ENCODE results near the gene IFNL1.
A peak's percentile ranks its signal among the peaks of the same experiment; 100 is the strongest.
"Not testable (repeated sequence)": the region's sequence is repeated elsewhere in the genome, so short reads cannot be mapped to it uniquely, and the experiment has no call there.

The IFNL1 gene

GRCh38 chr19:39264306-39265290 is 31.6 kb upstream of the IFNL1 start:
- peaks cover 7% of the 10 kb centered on the region for H3K4me1 Mint-ChIP-seq
- H3K9me3 Mint-ChIP-seq = no peaks in the 10 kb centered on the region
- no peak overlapping the region for H3K4me3 Mint-ChIP-seq
- no peaks in the 10 kb centered on the region for H3K36me3 Mint-ChIP-seq
- H3K27me3 Mint-ChIP-seq = peaks cover 23% of the 10 kb centered on the region
- no peak overlapping the region for H3K27ac Mint-ChIP-seq

GRCh38 chr19:39265321-39265916 is 30.8 kb upstream of the IFNL1 start:
- Mint-ChIP-seq H3K27me3 (peaks cover 26% of the 10 kb centered on the region), H3K4me1 (peaks cover 7% of the 10 kb centered on the region), H3K27ac (no peak overlapping the region), H3K4me3 (no peak overlapping the region), H3K36me3 (no peaks in the 10 kb centered on the region), H3K9me3 (no peaks in the 10 kb centered on the region)

GRCh38 chr19:39268085-39268484 is 28.1 kb upstream of the IFNL1 start, which contains the start of gene IFNL2:
IFNL2 (plus strand) TSS chr19:39268396; CDS start chr19:39268569, 173 bp downstream.
- H3K36me3 Mint-ChIP-seq, H3K4me1 Mint-ChIP-seq, H3K9me3 Mint-ChIP-seq, H3K4me3 Mint-ChIP-seq, H3K27ac Mint-ChIP-seq: not testable (repeated sequence)
- peaks cover 13% of the 10 kb centered on the region for H3K27me3 Mint-ChIP-seq

- not testable (repeated sequence) for H3K4me1 Mint-ChIP-seq, H3K4me3 Mint-ChIP-seq, H3K27ac Mint-ChIP-seq, H3K27me3 Mint-ChIP-seq, H3K9me3 Mint-ChIP-seq, H3K36me3 Mint-ChIP-seq
Measured at GRCh38 chr19:39268531-39269223, 27.5 kb upstream of the IFNL1 start.

GRCh38 chr19:39269369-39269768 is 26.8 kb upstream of the IFNL1 start:
- H3K4me3 Mint-ChIP-seq, H3K27me3 Mint-ChIP-seq, H3K9me3 Mint-ChIP-seq, H3K27ac Mint-ChIP-seq, H3K4me1 Mint-ChIP-seq, H3K36me3 Mint-ChIP-seq: not testable (repeated sequence)

GRCh38 chr19:39270036-39270871 is 26.0 kb upstream of the IFNL1 start:
- H3K4me1 Mint-ChIP-seq = no peaks in the 10 kb centered on the region
- H3K27ac Mint-ChIP-seq = no peak overlapping the region
- no peaks in the 10 kb centered on the region for H3K36me3 Mint-ChIP-seq
- H3K4me3 Mint-ChIP-seq = no peak overlapping the region
- peaks cover 5% of the 10 kb centered on the region for H3K27me3 Mint-ChIP-seq
- H3K9me3 Mint-ChIP-seq = no peaks in the 10 kb centered on the region

GRCh38 chr19:39273859-39274258 is 22.3 kb upstream of the IFNL1 start:
- not testable (repeated sequence) for H3K9me3 Mint-ChIP-seq, H3K27ac Mint-ChIP-seq, H3K4me3 Mint-ChIP-seq, H3K27me3 Mint-ChIP-seq, H3K4me1 Mint-ChIP-seq, H3K36me3 Mint-ChIP-seq

GRCh38 chr19:39275578-39275977 is 20.6 kb upstream of the IFNL1 start:
- H3K9me3 Mint-ChIP-seq = no peaks in the 10 kb centered on the region
- peak overlapping the region; percentile 3 for H3K27ac Mint-ChIP-seq
- no peaks in the 10 kb centered on the region for H3K36me3 Mint-ChIP-seq

GRCh38 chr19:39276740-39277139 is 19.5 kb upstream of the IFNL1 start:
- Mint-ChIP-seq H3K27ac (no peak overlapping the region), H3K27me3 (no peaks in the 10 kb centered on the region), H3K4me1 (no peaks in the 10 kb centered on the region), H3K36me3 (no peaks in the 10 kb centered on the region), H3K4me3 (no peak overlapping the region), H3K9me3 (no peaks in the 10 kb centered on the region)

More at GRCh38 chr19:39275578-39275977, 20.6 kb upstream of the IFNL1 start:
- H3K27me3 Mint-ChIP-seq = no peaks in the 10 kb centered on the region
- H3K4me1 Mint-ChIP-seq = no peaks in the 10 kb centered on the region
- H3K4me3 Mint-ChIP-seq = no peak overlapping the region

- H3K4me3 Mint-ChIP-seq = no peak overlapping the region
- no peaks in the 10 kb centered on the region for H3K36me3 Mint-ChIP-seq
- H3K27me3 Mint-ChIP-seq = no peaks in the 10 kb centered on the region
- no peaks in the 10 kb centered on the region for H3K9me3 Mint-ChIP-seq
- no peak overlapping the region for H3K27ac Mint-ChIP-seq
- no peaks in the 10 kb centered on the region for H3K4me1 Mint-ChIP-seq
Measured at GRCh38 chr19:39277598-39277997, 18.6 kb upstream of the IFNL1 start.

- peaks cover 2% of the 10 kb centered on the region for H3K27me3 Mint-ChIP-seq
- H3K27ac Mint-ChIP-seq = no peak overlapping the region
- peaks cover 5% of the 10 kb centered on the region for H3K9me3 Mint-ChIP-seq
- peaks cover 3% of the 10 kb centered on the region for H3K36me3 Mint-ChIP-seq
- no peak overlapping the region for H3K4me3 Mint-ChIP-seq
- H3K4me1 Mint-ChIP-seq = no peaks in the 10 kb centered on the region
Measured at GRCh38 chr19:39282021-39282420, 14.2 kb upstream of the IFNL1 start.

GRCh38 chr19:39284032-39284431 is 12.2 kb upstream of the IFNL1 start:
- H3K4me1 Mint-ChIP-seq = no peaks in the 10 kb centered on the region
- no peak overlapping the region for H3K27ac Mint-ChIP-seq
- peaks cover 2% of the 10 kb centered on the region for H3K27me3 Mint-ChIP-seq
- H3K9me3 Mint-ChIP-seq = peaks cover 5% of the 10 kb centered on the region
- H3K4me3 Mint-ChIP-seq = no peak overlapping the region
- H3K36me3 Mint-ChIP-seq = peaks cover 3% of the 10 kb centered on the region

- Mint-ChIP-seq H3K27me3 (peaks cover 2% of the 10 kb centered on the region), H3K4me1 (peaks cover 7% of the 10 kb centered on the region), H3K9me3 (no peaks in the 10 kb centered on the region), H3K36me3 (no peaks in the 10 kb centered on the region), H3K27ac (no peak overlapping the region), H3K4me3 (no peak overlapping the region)
Measured at GRCh38 chr19:39293394-39293793, 2.8 kb upstream of the IFNL1 start.

- no peak overlapping the region for H3K27ac Mint-ChIP-seq
- peaks cover 10% of the 10 kb centered on the region for H3K4me1 Mint-ChIP-seq
- peaks cover 2% of the 10 kb centered on the region for H3K27me3 Mint-ChIP-seq
- no peak overlapping the region for H3K4me3 Mint-ChIP-seq
- H3K36me3 Mint-ChIP-seq = no peaks in the 10 kb centered on the region
- H3K9me3 Mint-ChIP-seq = no peaks in the 10 kb centered on the region
Measured at GRCh38 chr19:39296906-39297305, 699 bp downstream of the IFNL1 start.

GRCh38 chr19:39297931-39298634 is 1.9 kb downstream of the IFNL1 start:
- Mint-ChIP-seq H3K27ac (peak overlapping the region; percentile 62), H3K36me3 (no peaks in the 10 kb centered on the region), H3K4me1 (peaks cover 10% of the 10 kb centered on the region), H3K27me3 (peaks cover 2% of the 10 kb centered on the region), H3K9me3 (no peaks in the 10 kb centered on the region), H3K4me3 (peak overlapping the region; percentile 47)

Data from activated naive CD4-positive, alpha-beta T cell treated with anti-CD3 and anti-CD28 coated beads, Interleukin-2, amount 50 U/mL, for 24 hours (primary cell).